Keratinocyte (primary cell): Measurements from ENCODE around the gene CDRT15L2. TPM values are rescaled to one million over a fixed set of nuclear protein-coding genes. Genes with fewer than 3 reads are reported as not detected.
"Not testable (repeated sequence)": the region's sequence is repeated elsewhere in the genome, so short reads cannot be mapped to it uniquely, and the experiment has no call there.

Experiments used
- DNase-seq: peaks from one replicate; pipeline ENCODE4 v3.0.0-alpha.2; 2011; ENCODE audit warnings: low read depth, missing footprints, low spot score
- FAIRE-seq: peaks from 2 replicates; lab custom pipeline; 2011; peaks lifted over from hg19 to GRCh38; lab: Jason Lieb, UNC
- H2AFZ ChIP-seq: 2 replicates; pipeline ENCODE4 v1.6.0; 2012; ENCODE audit warnings: low read length, control low read depth, inconsistent platforms; ENCODE audit not compliant: control insufficient read depth
- H3K27ac ChIP-seq: 2 replicates; pipeline ENCODE4 v1.5.1; 2011; ENCODE audit warnings: low read length; ENCODE audit not compliant: control insufficient read depth, insufficient read depth
- H3K27me3 ChIP-seq: 3 replicates; pipeline ENCODE4 v1.6.0; 2011; ENCODE audit warnings: low read length; ENCODE audit not compliant: control insufficient read depth, insufficient read depth; ENCODE audit errors: extremely low read depth
- H3K36me3 ChIP-seq, 2 experiments: 2 replicates in 1 of 2; 3 replicates in 1 of 2; pipeline ENCODE4 v1.5.1; 2011; ENCODE audit warnings: low read length in 2 of 2, mild to moderate bottlenecking in 1 of 2; ENCODE audit not compliant: control insufficient read depth in 2 of 2, insufficient read depth in 2 of 2; ENCODE audit errors: extremely low read depth in 1 of 2
- H3K4me1 ChIP-seq: 3 replicates; pipeline ENCODE4 v1.5.1; 2011; ENCODE audit warnings: low read length; ENCODE audit not compliant: control insufficient read depth, insufficient read depth; ENCODE audit errors: extremely low read depth
- H3K4me2 ChIP-seq: 3 replicates; pipeline ENCODE4 v1.6.0; 2011; ENCODE audit warnings: low read depth, low read length; ENCODE audit not compliant: control insufficient read depth, insufficient read depth; ENCODE audit errors: extremely low read depth
- H3K4me3 ChIP-seq, 3 experiments: fragments of 200-600 bp in 1 of 3; sonication (generic) in 1 of 3; 2 replicates in 2 of 3; 3 replicates in 1 of 3; pipeline ENCODE4 v1.5.1; 2011 to 2016; ENCODE audit warnings: low read length in 3 of 3, mild to moderate bottlenecking in 3 of 3, control low read depth in 2 of 3, inconsistent platforms in 1 of 3, low read depth in 1 of 3, mixed read lengths in 1 of 3, mixed run types in 1 of 3, moderate library complexity in 1 of 3; ENCODE audit not compliant: control insufficient read depth in 2 of 3, insufficient read depth in 2 of 3; ENCODE audit errors: extremely low read depth in 1 of 3
- H3K79me2 ChIP-seq: 2 replicates; pipeline ENCODE4 v1.6.0; 2012; ENCODE audit warnings: low read length; ENCODE audit not compliant: control insufficient read depth, insufficient read depth
- H3K9ac ChIP-seq: 3 replicates; pipeline ENCODE4 v1.6.0; 2011; ENCODE audit warnings: low read length; ENCODE audit not compliant: control insufficient read depth, insufficient read depth; ENCODE audit errors: extremely low read depth
- H3K9me1 ChIP-seq: 3 replicates; pipeline ENCODE4 v1.6.0; 2011; ENCODE audit warnings: low read length; ENCODE audit not compliant: control insufficient read depth, insufficient read depth; ENCODE audit errors: extremely low read depth
- H3K9me3 ChIP-seq: 2 replicates; pipeline ENCODE4 v1.5.1; 2012; ENCODE audit warnings: low read depth, low read length; ENCODE audit not compliant: control insufficient read depth
- H4K20me1 ChIP-seq: 3 replicates; pipeline ENCODE4 v1.6.0; 2011; ENCODE audit warnings: low read length; ENCODE audit not compliant: control insufficient read depth, insufficient read depth; ENCODE audit errors: extremely low read depth
- dilution Hi-C: fragments of 300-500 bp; cut with MboI; formaldehyde crosslinking; loops from one replicate; pipeline ENCODE4 v1.7.0; 2020; ENCODE audit warnings: low sequenced_read_pairs; ENCODE audit not compliant: extremely low pct_ligation_motif_present
- polyA plus RNA-seq, 5 experiments: library from polyadenylated mRNA; depleted of rRNA in 3 of 5; stranded (reverse) in 3 of 5; stranded (forward) in 1 of 5; unstranded in 1 of 5; fragments of >200 nt; gene quantifications; 1 replicate in 1 of 5; 2 replicates in 3 of 5; 3 replicates in 1 of 5; pipeline versions ENCODE4 v1.2.1 to v1.2.3, GENCODE V29; 2011 to 2012; ENCODE audit warnings: missing spikeins in 2 of 5, low read depth in 1 of 5, low replicate concordance in 1 of 5

Gene CDRT15L2
- polyA plus RNA-seq, 1 donor (not counting 4 experiments of a cell fraction or from before 2014, with no cell fraction given): not detected

DNA sequence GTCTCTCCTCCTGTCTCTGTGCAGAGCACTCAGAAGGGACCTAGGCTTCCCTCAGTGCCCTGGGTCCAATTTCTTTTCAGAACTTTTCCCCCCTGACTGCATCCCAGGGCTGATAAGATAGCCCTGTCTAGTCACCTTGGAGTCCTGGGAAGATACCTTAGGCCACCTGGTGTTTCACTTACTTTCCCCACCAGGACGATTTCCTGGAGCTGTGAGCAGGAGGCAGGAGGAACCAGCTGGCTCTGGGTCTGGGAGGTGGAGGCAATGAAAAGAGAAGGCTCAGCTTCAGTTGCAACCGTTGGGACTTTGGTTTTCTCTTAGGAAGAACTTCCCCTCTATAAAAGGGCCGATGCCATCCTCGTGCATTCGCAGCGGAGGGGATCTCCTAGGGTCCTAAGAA lies 12.1 kb upstream of the CDRT15L2 start:
- H3K9ac ChIP-seq, H3K9me3 ChIP-seq, dilution Hi-C loops, H3K27ac ChIP-seq, DNase-seq, H3K79me2 ChIP-seq, H3K27me3 ChIP-seq, H3K9me1 ChIP-seq, H2AFZ ChIP-seq, H3K4me3 ChIP-seq, H3K4me2 ChIP-seq, H3K4me1 ChIP-seq, H3K36me3 ChIP-seq, FAIRE-seq, H4K20me1 ChIP-seq: not testable (repeated sequence)

- H3K9me1 ChIP-seq, H3K79me2 ChIP-seq, H2AFZ ChIP-seq, dilution Hi-C loops, H3K27me3 ChIP-seq, H3K4me3 ChIP-seq, H3K9ac ChIP-seq, H3K9me3 ChIP-seq, H4K20me1 ChIP-seq, DNase-seq, H3K36me3 ChIP-seq, H3K4me2 ChIP-seq, H3K4me1 ChIP-seq, H3K27ac ChIP-seq, FAIRE-seq: not testable (repeated sequence)
These were observed 10.9 kb upstream of the CDRT15L2 start for GRCh38 chr17:20568604-20569003.

DNA sequence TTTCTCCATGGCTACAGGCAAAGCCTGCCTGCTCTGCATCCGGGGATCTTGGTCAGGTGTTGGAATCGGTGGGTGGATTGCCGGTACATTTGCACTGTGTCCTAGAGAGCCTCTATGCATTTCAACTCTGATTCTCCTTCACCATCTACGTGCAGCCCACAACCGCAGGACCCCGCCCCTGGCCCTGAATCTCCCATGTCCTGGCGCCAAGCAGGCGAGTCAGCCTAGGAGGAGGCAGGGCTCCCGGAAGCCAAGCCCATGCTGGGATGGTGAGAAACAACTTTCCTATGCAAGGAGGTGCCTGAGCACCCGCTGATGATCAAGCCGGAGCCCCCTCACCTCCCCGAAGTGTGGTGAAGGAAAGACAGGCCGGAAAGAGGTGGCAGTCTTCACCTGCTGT lies 7.9 kb upstream of the CDRT15L2 start:
- H3K9me3 ChIP-seq, H3K4me1 ChIP-seq, H3K9me1 ChIP-seq, H3K4me3 ChIP-seq, H3K27ac ChIP-seq, H3K4me2 ChIP-seq, FAIRE-seq, H3K36me3 ChIP-seq, H3K79me2 ChIP-seq, H3K9ac ChIP-seq, DNase-seq, dilution Hi-C loops, H2AFZ ChIP-seq, H3K27me3 ChIP-seq, H4K20me1 ChIP-seq: not testable (repeated sequence)

- not testable (repeated sequence) for H3K79me2 ChIP-seq
These were observed 6.3 kb upstream of the CDRT15L2 start for GRCh38 chr17:20573216-20573615.

GRCh38 chr17:20575071-20575470 lies 4.5 kb upstream of the CDRT15L2 start:
- FAIRE-seq, H3K4me3 ChIP-seq, H2AFZ ChIP-seq, DNase-seq, H3K4me1 ChIP-seq, H3K36me3 ChIP-seq, H3K9me3 ChIP-seq, H3K9me1 ChIP-seq, H4K20me1 ChIP-seq, H3K4me2 ChIP-seq, H3K79me2 ChIP-seq, H3K27ac ChIP-seq, dilution Hi-C loops, H3K27me3 ChIP-seq, H3K9ac ChIP-seq: not testable (repeated sequence)

More at GRCh38 chr17:20573216-20573615, 6.3 kb upstream of the CDRT15L2 start:
- H3K9me1 ChIP-seq, H3K27me3 ChIP-seq, H3K4me1 ChIP-seq, DNase-seq, H3K27ac ChIP-seq, H3K4me2 ChIP-seq, H3K36me3 ChIP-seq, H3K9ac ChIP-seq, H3K4me3 ChIP-seq, H2AFZ ChIP-seq, FAIRE-seq, H4K20me1 ChIP-seq, H3K9me3 ChIP-seq, dilution Hi-C loops: not testable (repeated sequence)
